HG03442 (cell line): ENCODE results near the gene DAPK1.
A peak's percentile ranks its signal among the peaks of the same experiment; 100 is the strongest.
"Not testable (repeated sequence)": the region's sequence is repeated elsewhere in the genome, so short reads cannot be mapped to it uniquely, and the experiment has no call there.

Source experiments
- ATAC-seq: cut with Tn5 transposase; IDR thresholded peaks from one replicate; pipeline ENCODE4 v1.9.1; 2021; ENCODE audit warnings: mild to moderate bottlenecking, moderate library complexity; ENCODE audit not compliant: unreplicated experiment

DAPK1 gene

DNA sequence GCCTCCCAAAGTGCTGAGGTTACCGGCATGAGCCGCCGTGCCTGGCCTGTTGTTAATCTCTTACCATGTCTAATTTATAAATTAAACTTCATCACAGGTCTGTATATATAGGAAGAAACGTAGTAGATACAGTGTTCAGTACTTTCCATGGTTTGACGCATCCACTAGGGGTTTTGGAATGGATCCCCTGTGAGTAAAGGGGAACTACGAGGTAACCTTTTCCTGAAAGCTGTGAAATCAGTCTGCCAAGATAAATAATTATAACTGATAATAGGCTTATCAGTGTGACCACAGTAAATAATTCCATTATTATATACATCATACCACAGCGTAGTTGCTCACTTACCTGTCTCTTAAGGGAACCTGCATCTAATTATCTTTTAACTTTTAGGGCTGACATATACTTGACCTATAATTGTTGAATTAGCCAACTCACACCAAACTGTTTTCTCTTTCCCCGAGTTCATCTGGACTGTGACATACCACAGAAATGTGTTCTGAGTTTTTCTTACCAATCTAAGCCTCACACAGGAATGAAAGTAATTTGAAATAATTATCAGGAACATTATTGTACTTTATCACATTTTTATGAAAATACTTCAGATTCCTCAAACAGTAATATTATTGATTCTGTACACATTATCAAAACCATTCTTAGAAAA lies 42.9 kb downstream of the DAPK1 start:
- ATAC-seq, result no peak

DNA sequence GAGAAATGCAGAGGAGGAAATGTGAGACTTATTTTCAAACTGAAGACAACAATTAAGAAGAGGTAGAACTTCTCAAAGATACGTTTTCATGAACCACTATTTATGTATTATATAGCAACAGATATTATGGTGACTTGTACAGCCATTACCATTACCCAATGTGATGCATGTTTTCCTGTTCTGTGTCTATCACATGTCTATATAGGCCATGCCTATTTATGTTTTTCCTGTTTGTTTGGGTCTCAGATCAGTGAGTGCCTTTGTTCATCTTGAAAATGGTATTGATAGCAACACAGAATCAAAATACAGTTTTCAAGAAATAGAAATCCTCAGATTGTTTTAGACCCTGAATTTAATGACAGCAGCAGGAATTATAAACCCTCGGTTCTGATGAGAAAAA lies 44.0 kb downstream of the DAPK1 start:
- no peak for ATAC-seq

DNA sequence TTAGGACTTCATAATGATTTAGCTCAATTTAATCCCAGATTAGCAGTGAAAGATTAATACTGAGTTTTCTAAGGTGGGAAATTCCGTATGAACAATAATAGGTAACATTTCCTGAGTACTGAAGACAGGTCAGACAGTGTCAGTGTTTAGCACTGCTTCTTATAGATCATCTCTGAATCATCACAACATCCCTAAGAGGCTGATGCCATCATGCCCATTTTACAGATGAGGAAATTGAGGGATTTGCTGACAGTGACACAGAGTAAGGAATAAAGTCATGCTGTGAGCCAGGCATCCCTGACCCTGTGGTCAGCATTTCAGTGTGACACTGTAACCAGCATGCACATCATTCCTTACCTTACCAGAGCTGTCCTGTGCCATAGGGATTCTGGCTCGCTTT lies 44.5 kb downstream of the DAPK1 start:
- no peak for ATAC-seq

DNA sequence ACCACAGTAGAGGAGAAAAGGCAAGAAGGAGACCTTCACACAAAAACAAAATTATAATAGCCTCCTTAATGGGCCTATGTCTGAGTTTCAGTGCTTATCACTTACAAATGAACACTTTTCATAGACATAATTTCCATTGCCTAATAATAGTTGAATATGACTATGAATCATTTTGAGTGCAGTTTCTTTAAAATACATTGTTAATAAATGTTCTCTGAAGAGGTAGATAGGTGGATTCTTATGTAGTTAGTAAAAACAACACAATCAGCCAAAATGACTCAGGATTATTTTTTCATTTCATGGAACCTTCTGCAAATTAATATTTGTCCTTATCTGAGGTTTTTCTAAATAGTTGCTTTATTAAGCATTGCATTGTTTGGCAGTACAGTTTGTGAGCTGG lies 45.6 kb downstream of the DAPK1 start:
- ATAC-seq, result no peak

DNA sequence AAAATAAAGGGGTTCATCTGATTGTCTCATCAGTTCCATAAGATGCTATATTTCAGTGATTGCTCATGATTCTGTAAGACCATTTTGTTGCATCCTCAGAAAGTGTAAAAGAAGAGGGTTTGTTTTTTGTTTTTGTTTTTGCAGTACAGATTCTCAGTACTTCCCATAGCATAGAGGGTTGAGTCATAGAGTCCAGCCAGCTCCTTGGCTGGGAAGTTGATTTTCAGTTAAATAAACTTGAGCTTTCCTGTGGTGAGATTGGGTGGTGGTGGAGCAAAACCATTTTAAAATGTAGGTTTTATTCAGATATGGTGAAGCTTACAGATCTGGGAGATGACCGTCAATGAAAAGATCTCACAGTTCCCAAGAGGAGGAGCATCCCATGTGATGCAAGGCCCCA lies 48.2 kb downstream of the DAPK1 start:
- no peak for ATAC-seq

DNA sequence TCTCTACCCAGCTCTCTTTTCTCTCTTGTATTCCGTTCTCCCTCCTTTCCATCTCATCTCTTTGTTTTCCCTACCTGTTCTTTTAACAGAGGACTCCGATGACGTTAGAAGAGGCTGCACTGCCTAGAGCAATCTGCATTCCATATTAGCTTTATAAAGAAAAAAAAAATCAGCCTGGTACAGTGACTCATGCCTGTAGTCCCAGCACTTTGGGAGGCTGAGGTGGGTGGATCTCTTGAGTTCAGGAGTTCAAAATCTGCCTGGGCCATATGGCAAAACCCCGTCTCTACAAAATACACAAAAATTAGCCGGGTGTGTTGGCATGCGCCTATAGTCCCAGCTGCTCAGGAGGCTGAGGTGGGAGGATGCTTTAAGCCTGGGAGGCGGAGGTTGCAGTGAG lies 49.0 kb downstream of the DAPK1 start:
- no peak for ATAC-seq

DNA sequence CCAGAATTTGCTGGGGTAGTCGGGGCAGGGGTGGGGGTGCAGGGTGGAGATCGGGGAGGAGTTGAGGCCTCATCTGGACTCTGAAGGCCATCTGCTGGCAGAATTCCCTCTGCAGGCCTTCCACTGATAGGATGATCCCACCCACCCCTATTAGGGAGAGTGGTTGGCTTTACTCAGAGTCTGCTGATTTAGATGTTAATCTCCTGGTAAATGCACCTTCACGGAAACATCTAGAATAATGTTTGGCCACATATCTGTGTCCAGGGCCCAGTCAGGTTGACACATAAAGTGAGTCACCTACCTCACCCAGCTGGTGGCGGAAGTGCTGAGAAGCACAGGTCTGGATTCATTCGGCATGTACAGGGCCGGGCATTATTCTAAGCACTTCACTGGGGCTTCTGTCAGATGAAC lies 50.0 kb downstream of the DAPK1 start:
- ATAC-seq, result no peak

DNA sequence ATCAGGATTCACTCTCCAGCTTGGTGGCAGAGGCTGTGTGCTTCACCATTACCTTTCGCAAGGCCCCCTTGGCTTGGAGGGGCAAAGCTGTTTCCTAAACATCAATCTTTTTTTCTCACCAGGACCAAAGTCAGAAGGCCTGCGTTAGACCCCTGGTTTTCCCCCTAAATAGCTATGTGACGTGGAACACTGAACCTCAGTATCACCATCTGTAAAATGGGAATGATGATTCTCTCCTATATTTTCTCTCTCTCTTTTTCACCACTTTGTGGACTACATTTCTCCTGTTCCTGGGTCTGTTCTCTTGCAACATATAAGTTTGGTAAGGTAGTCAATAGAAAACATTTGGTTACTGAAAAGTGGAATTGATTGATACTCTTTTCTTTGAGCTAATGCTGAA lies 50.5 kb downstream of the DAPK1 start:
- no peak for ATAC-seq

DNA sequence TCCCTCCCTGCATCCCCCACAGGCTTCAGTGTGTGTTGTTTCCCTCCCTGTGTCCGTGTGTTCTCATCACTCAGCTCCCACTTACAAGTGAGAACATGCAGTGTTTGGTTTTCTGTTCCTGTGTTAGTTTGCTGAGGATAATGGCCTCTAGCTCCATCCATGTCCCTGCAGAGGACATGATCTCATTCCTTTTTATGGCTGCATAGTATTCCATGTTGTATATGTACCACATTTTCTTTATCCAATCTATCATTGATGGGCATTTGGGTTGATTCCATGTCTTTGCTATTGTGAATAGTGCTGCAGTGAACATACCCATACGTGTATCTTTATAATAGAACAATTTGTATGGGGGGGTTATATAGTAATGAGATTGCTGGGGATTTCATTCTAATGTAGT lies 51.4 kb downstream of the DAPK1 start:
- ATAC-seq, result not testable (repeated sequence)

DNA sequence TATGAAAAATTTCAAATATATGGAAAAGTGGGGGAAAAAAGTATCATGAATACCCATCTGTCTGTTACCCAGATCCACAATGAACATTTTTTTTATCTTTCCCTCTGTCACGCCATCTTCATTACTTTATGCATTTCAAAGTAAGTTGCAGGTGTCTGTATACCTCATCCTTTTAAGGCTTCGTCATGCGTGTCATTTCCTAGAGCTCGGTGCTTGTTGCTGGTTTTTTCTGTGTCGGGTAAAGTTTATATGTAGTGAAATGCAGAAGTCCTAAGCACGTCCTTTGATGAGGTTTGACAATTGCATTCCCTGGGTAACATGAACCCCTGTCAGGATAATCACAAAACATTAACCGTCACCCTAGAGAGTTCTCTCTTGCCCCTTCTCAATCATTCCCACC lies 52.1 kb downstream of the DAPK1 start:
- no peak for ATAC-seq

DNA sequence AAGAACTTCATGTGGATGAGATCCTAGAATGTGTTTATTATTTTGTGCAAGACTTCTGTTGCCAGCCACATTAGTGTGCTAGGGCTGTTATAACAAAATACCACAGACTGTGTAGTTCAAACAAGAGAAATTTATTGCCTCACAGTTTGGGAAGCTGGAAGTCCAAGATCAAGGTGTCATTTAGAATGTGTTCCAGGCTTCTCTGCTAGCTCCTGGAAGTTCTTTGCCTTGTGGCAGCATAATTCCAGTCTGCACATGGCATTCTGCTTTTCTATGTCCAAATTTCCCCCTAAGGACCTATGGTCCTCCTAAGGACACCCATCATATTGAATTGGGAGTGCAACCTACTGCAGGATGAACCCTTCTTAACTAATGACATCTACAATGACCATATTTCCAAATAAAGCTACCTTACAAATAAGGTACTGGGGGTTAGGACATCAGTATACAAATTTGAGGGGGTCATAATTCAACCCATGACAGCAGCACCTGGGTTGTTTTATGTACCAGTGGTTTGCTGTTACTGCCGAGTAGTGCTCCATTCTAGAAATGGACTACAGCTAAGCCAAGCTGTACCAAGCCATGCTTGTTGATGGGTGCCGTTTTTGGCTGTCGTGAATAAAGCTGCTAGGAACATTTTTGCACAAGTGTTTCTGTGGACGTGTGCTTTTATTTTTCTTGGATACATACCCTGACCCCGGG lies 52.7 kb downstream of the DAPK1 start:
- ATAC-seq, result no peak

DNA sequence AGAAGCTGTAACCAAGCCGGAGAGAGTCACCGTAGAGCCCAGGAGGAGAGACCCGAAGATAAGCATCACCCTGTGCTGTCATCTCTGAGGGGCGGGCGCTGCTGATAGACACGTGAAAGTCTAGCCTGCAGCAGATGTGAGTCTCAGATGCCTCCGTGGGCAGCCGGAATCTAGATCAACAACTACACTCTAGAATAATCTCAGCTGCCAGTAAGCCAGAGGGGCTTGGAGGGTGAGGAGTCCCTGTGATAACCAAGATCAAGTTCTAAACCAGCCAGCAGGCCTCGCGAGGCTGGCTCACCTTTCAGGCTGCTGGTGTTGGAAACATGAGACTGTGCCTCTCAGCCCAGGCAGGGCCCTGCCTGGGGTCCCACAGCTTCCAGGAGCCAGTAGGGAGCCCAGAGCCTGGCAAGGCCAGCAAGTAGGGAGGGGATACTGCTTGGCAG lies 54.1 kb downstream of the DAPK1 start:
- ATAC-seq, result no peak

DNA sequence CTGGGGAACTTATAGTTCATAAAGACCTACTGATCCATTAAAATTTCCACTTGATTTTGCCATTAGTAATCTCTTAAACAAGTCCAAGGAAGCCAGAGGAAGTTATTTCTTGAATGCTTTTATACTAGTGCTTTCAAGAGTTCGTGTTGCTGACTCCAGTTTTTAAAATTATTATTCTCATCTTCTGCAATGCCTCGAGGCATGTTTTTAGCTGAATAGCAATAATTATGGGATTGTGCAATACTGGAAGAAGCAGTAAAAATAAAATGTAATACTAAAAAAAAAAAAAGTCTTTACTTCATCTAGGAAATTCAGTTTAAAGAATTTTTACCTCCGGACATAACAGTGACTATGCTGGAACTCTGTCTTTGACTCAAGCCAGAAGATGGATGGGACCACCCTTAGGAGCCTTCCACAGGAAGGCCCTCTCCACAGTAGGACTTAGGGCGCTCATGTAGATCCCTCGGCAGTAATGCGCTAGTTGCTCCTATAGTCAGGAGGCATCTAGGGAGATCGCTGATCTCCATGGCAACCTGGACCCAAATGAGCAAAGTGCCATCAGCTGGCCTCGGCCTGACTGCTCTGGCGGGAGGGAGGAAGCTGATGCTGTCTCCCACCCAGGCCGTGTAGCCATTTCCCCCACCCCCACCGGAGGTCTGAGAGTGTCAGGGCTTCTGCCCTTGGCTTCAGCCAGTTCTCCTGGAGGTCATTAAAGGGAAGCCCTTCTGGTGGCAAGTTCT lies 56.7 kb downstream of the DAPK1 start:
- no peak for ATAC-seq

DNA sequence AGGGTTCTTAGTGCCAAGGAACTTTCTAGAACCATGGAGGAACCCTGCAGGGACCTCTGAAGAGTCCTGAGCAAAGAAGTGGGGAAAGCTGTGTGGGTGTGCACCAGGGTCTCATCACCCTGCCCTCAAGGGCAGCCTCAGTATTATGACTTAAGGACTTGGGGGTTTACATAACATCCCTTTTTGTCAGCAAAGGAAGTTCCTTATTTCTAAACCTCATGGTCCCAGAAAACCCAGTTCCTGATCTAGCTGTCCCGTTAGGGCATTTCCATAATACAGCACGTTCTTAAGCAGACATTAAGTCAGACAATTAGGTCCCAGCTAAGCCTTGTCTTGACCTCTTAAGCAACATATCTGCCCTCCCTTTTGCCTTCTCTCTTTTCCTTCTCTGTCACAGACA lies 57.3 kb downstream of the DAPK1 start:
- ATAC-seq, result no peak

DNA sequence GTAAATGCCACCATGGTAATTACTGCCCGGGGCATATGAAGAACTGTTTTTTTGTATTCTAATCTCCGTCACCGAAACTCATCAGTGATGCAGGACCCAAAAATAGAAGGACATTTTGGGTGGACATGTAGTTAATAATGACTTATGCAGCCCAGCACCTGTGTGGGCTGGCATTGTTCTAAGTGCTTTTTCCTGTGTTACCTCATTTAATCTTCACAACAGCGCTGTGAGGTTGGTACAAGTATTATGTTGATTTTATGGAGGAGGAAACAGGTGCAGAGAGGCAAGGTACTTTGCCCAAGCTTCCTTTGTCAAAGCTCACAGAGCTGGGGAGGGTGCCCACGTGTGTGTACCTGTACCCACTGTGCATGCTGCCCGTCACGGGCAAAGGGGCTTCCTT lies 58.4 kb downstream of the DAPK1 start:
- no peak for ATAC-seq

DNA sequence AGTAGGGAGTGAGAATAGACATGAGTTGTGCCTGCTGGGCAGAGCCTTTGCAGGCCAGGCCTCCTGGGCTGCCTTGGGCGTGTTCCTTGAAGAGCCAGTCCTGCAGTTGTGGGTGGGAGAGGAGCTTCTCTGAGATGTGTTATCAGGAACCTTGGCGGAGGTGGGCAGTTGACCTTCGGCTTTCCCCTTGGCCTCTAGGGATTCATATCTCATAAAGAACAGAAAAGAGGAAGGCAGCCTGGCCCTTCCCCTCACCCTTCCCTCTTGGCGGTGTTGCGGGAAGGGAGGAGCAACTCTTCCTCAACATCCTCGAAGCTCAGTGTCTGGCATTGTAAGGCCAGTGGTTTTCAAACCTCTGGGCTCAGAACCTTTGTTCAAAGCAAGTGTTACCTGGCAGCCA lies 59.2 kb downstream of the DAPK1 start:
- ATAC-seq, result no peak

DNA sequence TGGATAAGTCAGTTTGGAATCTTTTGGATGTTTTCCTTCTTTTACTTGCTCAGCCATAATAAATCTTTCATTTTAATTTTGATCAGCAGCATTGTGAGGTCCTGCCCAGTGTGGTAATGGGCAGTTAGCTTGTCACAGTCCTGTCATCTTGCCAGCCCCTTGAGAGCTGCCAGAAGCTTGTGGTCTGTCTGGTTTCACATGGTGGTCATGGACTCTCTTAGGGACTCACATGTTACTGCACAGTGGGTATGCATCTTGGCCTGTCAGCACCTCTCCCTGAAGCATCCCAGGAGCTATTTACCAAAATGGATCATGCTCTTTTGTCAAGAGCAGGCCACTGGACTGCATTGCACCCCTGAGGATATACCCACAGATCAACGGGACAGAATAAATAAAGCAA lies 60.3 kb downstream of the DAPK1 start:
- peak; percentile 36 for ATAC-seq

DNA sequence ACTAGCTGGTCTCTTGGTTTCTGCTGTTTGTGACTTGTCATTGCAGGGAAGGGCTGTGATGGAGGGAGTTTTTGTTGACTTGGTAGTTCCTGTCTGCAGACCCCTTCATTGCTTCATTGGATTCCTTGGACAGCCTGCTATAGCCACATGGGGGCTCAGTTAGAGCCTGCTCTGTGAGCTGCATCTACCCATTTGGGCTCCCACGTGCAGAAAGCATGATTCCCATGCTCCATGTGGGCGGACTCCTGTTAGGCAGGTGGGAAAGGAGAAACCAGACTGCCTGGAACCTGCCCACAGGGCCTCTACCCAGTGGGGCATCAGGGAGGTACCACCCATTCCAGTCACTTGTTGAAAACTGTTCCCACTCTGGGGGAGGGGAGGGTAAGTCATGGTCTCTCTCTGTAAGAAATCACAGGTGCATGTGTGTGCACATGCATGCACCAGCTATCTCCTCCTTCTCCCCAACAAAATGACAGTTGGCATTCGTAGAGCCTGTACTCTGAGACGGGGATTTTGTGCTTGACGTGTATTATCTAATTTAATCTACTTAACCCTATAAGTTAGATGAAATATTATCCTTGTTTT lies 61.0 kb downstream of the DAPK1 start:
- no peak for ATAC-seq

DNA sequence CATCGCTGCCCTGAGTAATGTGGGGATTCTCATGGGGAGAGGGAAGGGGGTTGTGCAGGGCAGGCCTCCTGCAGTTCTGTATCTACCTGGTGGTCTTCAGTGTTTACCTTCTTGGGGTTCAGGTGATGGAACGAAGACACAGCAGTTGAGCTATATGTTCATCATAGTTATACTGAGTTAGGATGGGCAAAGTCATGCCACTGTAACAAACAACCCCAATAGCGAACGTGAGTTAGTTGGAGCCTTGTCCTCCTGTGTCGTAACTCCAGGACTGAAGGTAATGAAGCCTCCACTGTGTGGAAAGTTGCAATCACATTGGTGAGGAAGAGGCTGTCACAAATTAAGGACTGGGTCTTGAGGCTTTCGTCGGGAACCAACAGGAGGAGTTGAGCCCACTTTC lies 64.4 kb downstream of the DAPK1 start:
- ATAC-seq, result no peak

DNA sequence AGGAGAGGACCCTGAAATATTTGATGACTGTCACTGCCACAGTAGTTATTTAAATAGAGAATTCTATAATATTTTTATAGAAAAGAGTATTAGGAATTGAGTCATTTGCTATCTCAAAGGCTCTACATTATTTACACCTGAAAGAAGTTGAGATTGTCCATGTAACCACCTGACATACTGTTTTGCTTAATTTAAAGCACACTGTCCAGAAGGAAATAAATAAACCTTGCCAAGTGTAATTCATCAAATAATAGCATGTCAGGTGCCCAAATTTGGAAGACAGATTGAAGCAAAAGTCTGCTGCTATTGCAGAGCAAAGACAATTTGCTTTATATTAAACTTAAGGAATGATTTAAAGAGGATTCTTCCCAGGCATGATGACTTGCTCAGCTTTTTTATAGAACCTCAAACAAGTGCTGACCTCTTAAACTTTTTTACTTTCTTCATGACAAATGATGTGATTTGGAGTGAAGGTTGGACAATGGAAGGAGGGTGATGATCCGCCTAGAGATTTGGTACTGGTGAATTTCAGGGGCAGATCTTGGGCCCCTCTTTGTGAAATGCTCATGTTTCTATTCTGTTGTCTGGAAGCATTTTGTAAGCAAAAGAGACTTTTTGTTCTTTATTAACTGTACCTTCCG lies 65.0 kb downstream of the DAPK1 start:
- no peak for ATAC-seq

DNA sequence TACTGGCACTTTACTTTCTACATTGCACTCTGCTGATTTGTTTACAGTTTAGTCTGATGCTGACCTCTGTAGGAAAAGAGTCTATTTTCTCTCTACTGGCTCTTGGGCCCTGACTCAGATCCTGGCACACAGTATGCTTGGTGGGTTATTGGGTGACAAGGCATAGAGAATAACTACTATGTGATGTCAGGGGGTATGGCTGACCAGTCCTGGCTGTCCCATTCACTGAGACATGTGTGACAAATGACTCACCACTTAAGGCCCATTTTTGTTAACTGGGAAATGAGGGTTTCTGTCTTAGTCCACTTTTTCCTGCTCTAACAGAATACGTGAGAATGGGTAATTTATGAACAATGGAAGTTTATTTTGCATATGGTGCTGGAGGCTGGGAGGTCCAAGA lies 66.4 kb downstream of the DAPK1 start:
- ATAC-seq, result no peak
